GM12864 (cell line): ENCODE measurements around the gene FAM124A.

Source experiments
- DNase-seq: peaks from one replicate; pipeline ENCODE4 v3.0.0-alpha.2; 2011; ENCODE audit warnings: low read depth
- H3K4me3 ChIP-seq: 2 replicates; pipeline ENCODE4 v1.5.1; 2011; ENCODE audit warnings: mild to moderate bottlenecking, low read depth, low read length, control low read depth
- CTCF ChIP-seq: IDR thresholded peaks from 2 replicates; pipeline ENCODE4 v1.5.1; 2011; ENCODE audit warnings: low read depth, mild to moderate bottlenecking, moderate library complexity, low read length, control low read depth, inconsistent platforms; ENCODE audit errors: missing control alignments

Gene FAM124A

GRCh38 chr13:51222037-51222685 is at the start of gene FAM124A:
FAM124A (plus strand) TSS chr13:51222398; CDS start chr13:51222502, 104 bp downstream.
- no peak for DNase-seq
- TF ChIP-seq CTCF, result no peak
- H3K4me3 ChIP-seq, result peak within 1 kb of the TSS; percentile 40

GRCh38 chr13:51175021-51175420 is 47.2 kb upstream of the FAM124A start:
- TF ChIP-seq CTCF, result no peak
- no peak overlapping the region for H3K4me3 ChIP-seq
- no peak for DNase-seq

GRCh38 chr13:51175639-51176038 is 46.6 kb upstream of the FAM124A start:
- DNase-seq, result no peak
- no peak for TF ChIP-seq CTCF
- H3K4me3 ChIP-seq, result no peak overlapping the region

GRCh38 chr13:51177188-51177587 is 45.0 kb upstream of the FAM124A start:
- no peak overlapping the region for H3K4me3 ChIP-seq
- no peak for DNase-seq
- no peak for TF ChIP-seq CTCF

- no peak for TF ChIP-seq CTCF
- H3K4me3 ChIP-seq, result no peak overlapping the region
- DNase-seq, result no peak
Observed at GRCh38 chr13:51178456-51179074, 43.6 kb upstream of the FAM124A start.

DNA sequence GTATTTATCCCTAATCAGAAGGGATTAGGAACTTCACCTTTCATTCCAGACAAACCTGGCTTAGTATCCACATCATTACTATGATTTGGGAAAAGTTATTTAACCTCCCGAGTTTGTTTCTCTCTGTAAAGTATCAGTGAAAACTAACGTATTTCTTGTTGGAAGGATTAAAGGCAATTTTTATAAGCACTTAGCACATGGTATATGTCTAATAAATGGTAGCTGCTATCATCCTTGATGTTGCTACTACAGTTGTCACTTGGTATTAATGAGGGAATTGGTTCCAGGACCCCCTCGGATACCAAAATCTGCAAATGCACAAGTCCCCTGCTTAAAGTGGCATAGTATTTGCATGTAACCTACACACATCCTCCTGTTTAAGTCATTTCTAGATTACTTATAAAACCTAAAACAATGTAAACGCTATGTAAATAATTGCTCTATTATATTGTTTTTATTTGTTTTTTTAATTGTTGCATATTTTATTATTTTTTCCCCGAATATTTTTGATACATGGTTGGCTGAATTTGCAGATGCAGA is 42.7 kb upstream of the FAM124A start:
- TF ChIP-seq CTCF, result no peak
- no peak overlapping the region for H3K4me3 ChIP-seq
- DNase-seq, result no peak
